GM21529 (cell line): Measurements from ENCODE around the gene KIAA1755.

Experiments
- ATAC-seq: cut with Tn5 transposase; IDR thresholded peaks from one replicate; pipeline ENCODE4 v1.9.1; 2021; ENCODE audit not compliant: unreplicated experiment

Gene KIAA1755

GRCh38 chr20:38192323-38192885 is 68.1 kb downstream of the KIAA1755 start:
- ATAC-seq = no peak

GRCh38 chr20:38191654-38192053 is 68.9 kb downstream of the KIAA1755 start:
- ATAC-seq = no peak

- ATAC-seq = no peak
These were observed 69.6 kb downstream of the KIAA1755 start for GRCh38 chr20:38190936-38191371.

- no peak for ATAC-seq
These were observed 70.4 kb downstream of the KIAA1755 start for GRCh38 chr20:38190166-38190565.

- no peak for ATAC-seq
These were observed 73.0 kb downstream of the KIAA1755 start for GRCh38 chr20:38187517-38187916.

GRCh38 chr20:38186788-38187221 is 73.7 kb downstream of the KIAA1755 start:
- ATAC-seq = no peak

GRCh38 chr20:38184101-38184500 is 76.4 kb downstream of the KIAA1755 start:
- ATAC-seq = no peak

- ATAC-seq = no peak
These were observed 78.6 kb downstream of the KIAA1755 start for GRCh38 chr20:38181971-38182370.

GRCh38 chr20:38181207-38181801 is 79.2 kb downstream of the KIAA1755 start:
- peak; percentile 86 for ATAC-seq

- ATAC-seq = no peak
These were observed 79.8 kb downstream of the KIAA1755 start for GRCh38 chr20:38180781-38181180.

- no peak for ATAC-seq
These were observed 80.7 kb downstream of the KIAA1755 start for GRCh38 chr20:38179846-38180245.

- ATAC-seq = no peak
These were observed 82.0 kb downstream of the KIAA1755 start for GRCh38 chr20:38178581-38178980.

GRCh38 chr20:38178065-38178491 is 82.5 kb downstream of the KIAA1755 start:
- ATAC-seq = no peak

- ATAC-seq = no peak
These were observed 83.3 kb downstream of the KIAA1755 start for GRCh38 chr20:38177201-38177600.

- no peak for ATAC-seq
These were observed 85.0 kb downstream of the KIAA1755 start for GRCh38 chr20:38175304-38176180.

GRCh38 chr20:38173237-38174156 is 87.0 kb downstream of the KIAA1755 start:
- ATAC-seq = no peak

- no peak for ATAC-seq
These were observed 88.1 kb downstream of the KIAA1755 start for GRCh38 chr20:38172408-38172807.

GRCh38 chr20:38171675-38172043 is 88.9 kb downstream of the KIAA1755 start:
- ATAC-seq = no peak

- ATAC-seq = no peak
These were observed 89.5 kb downstream of the KIAA1755 start for GRCh38 chr20:38170826-38171674.

GRCh38 chr20:38170219-38170825 is 90.2 kb downstream of the KIAA1755 start:
- ATAC-seq = no peak
